Right lobe of liver (tissue), 4 donors: ENCODE measurements around the gene TROAP.

Experiments used
- CTCF ChIP-seq, 4 donors: fragments of 200-600 bp in 3 of 4; fragments of 450-650 bp in 1 of 4; IDR thresholded peaks; one replicate each; pipeline versions ENCODE4 v1.5.1 to v1.8.0; 2016 to 2022; ENCODE audit warnings: antibody characterized with exemption in 4 of 4, mild to moderate bottlenecking in 2 of 4
- POLR2A ChIP-seq: fragments of 450-650 bp; IDR thresholded peaks from one replicate; pipeline ENCODE4 v1.6.1; 2017; ENCODE audit warnings: antibody characterized with exemption, mild to moderate bottlenecking
- donor health status: DM: no; HTN: no; CAD: no.
- donor health status: DM: no; HTN: no; CAD: no.
- donor health status: DM: no; HTN: yes; CAD: no.

- TF ChIP-seq CTCF (IDR thresholded peaks at IDR 0.05) (no peak), POLR2A (no peak)
Observed at GRCh38 chr12:49335955-49336644, 13.0 kb downstream of the TROAP start.
